Measurements from ENCODE around the gene KYNU. TPM values are rescaled to one million over a fixed set of nuclear protein-coding genes. Genes with fewer than 3 reads are reported as not detected.

Gene KYNU
- total and polyA plus RNA-seq, 9 of the 15 experiments (the other 6 are each of a cell fraction or from before 2014, with no cell fraction given): 2.6 to 11.6 (median 7.2) TPM

- TF ChIP-seq, protein P1, sequence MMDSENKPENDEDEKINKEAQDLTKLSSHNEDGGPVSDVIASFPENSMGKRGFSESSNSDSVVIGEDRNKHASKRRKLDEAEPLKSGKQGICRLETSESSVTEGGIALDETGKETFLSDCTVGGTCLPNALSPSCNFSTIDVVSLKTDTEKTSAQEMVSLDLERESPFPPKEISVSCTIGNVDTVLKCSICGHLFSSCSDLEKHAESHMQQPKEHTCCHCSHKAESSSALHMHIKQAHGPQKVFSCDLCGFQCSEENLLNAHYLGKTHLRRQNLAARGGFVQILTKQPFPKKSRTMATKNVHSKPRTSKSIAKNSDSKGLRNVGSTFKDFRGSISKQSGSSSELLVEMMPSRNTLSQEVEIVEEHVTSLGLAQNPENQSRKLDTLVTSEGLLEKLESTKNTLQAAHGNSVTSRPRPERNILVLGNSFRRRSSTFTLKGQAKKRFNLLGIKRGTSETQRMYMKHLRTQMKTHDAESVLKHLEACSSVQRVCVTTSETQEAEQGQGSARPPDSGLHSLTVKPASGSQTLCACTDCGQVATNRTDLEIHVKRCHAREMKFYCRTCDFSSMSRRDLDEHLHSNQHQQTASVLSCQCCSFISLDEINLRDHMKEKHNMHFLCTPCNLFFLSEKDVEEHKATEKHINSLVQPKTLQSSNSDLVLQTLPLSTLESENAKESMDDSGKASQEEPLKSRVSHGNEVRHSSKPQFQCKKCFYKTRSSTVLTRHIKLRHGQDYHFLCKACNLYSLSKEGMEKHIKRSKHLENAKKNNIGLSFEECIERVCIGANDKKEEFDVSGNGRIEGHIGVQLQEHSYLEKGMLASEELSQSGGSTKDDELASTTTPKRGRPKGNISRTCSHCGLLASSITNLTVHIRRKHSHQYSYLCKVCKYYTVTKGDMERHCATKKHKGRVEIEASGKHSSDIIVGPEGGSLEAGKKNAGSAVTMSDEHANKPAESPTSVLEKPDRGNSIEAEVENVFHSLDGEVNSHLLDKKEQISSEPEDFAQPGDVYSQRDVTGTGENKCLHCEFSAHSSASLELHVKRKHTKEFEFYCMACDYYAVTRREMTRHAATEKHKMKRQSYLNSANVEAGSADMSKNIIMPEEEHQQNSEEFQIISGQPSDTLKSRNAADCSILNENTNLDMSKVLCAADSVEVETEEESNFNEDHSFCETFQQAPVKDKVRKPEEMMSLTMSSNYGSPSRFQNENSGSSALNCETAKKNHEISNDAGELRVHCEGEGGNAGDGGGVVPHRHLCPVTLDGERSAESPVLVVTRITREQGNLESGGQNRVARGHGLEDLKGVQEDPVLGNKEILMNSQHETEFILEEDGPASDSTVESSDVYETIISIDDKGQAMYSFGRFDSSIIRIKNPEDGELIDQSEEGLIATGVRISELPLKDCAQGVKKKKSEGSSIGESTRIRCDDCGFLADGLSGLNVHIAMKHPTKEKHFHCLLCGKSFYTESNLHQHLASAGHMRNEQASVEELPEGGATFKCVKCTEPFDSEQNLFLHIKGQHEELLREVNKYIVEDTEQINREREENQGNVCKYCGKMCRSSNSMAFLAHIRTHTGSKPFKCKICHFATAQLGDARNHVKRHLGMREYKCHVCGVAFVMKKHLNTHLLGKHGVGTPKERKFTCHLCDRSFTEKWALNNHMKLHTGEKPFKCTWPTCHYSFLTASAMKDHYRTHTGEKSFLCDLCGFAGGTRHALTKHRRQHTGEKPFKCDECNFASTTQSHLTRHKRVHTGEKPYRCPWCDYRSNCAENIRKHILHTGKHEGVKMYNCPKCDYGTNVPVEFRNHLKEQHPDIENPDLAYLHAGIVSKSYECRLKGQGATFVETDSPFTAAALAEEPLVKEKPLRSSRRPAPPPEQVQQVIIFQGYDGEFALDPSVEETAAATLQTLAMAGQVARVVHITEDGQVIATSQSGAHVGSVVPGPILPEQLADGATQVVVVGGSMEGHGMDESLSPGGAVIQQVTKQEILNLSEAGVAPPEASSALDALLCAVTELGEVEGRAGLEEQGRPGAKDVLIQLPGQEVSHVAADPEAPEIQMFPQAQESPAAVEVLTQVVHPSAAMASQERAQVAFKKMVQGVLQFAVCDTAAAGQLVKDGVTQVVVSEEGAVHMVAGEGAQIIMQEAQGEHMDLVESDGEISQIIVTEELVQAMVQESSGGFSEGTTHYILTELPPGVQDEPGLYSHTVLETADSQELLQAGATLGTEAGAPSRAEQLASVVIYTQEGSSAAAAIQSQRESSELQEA (IDR thresholded peaks at IDR 0.05; ENCODE audit: low read depth): no peak
- TF ChIP-seq ZNF699 (CRISPR knock-in tag; IDR thresholded peaks at IDR 0.05; ENCODE audit: insufficient replicate concordance) (no peak), CEBPG (CRISPR knock-in tag; IDR thresholded peaks at IDR 0.05) (no peak), CEBPG (tag; conservative IDR thresholded peaks at IDR 0.05 in 1 of 2, IDR thresholded peaks at IDR 0.05 in 1 of 2) (no peak), ZC3H11A (IDR thresholded peaks at IDR 0.05; ENCODE audit: low read depth, low read length) (no peak), JUNB (CRISPR knock-in tag; conservative IDR thresholded peaks at IDR 0.05) (no peak), ZFP36 (IDR thresholded peaks at IDR 0.05; ENCODE audit: low read depth, low read length, partially characterized antibody) (no peak), ZNF165 (CRISPR knock-in tag; IDR thresholded peaks at IDR 0.05; ENCODE audit: borderline replicate concordance) (no peak), GMEB1 (CRISPR knock-in tag; IDR thresholded peaks at IDR 0.05) (no peak), CREM (IDR thresholded peaks at IDR 0.05; ENCODE audit: low read depth) (no peak), HEY1 (CRISPR knock-in tag; IDR thresholded peaks at IDR 0.05; ENCODE audit: borderline replicate concordance) (no peak), ZNF232 (CRISPR knock-in tag; IDR thresholded peaks at IDR 0.05) (no peak)
- TF ChIP-seq, protein P2, sequence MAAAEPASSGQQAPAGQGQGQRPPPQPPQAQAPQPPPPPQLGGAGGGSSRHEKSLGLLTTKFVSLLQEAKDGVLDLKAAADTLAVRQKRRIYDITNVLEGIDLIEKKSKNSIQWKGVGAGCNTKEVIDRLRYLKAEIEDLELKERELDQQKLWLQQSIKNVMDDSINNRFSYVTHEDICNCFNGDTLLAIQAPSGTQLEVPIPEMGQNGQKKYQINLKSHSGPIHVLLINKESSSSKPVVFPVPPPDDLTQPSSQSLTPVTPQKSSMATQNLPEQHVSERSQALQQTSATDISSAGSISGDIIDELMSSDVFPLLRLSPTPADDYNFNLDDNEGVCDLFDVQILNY (CRISPR knock-in tag; IDR thresholded peaks at IDR 0.05): no peak
- TF ChIP-seq, protein P3, sequence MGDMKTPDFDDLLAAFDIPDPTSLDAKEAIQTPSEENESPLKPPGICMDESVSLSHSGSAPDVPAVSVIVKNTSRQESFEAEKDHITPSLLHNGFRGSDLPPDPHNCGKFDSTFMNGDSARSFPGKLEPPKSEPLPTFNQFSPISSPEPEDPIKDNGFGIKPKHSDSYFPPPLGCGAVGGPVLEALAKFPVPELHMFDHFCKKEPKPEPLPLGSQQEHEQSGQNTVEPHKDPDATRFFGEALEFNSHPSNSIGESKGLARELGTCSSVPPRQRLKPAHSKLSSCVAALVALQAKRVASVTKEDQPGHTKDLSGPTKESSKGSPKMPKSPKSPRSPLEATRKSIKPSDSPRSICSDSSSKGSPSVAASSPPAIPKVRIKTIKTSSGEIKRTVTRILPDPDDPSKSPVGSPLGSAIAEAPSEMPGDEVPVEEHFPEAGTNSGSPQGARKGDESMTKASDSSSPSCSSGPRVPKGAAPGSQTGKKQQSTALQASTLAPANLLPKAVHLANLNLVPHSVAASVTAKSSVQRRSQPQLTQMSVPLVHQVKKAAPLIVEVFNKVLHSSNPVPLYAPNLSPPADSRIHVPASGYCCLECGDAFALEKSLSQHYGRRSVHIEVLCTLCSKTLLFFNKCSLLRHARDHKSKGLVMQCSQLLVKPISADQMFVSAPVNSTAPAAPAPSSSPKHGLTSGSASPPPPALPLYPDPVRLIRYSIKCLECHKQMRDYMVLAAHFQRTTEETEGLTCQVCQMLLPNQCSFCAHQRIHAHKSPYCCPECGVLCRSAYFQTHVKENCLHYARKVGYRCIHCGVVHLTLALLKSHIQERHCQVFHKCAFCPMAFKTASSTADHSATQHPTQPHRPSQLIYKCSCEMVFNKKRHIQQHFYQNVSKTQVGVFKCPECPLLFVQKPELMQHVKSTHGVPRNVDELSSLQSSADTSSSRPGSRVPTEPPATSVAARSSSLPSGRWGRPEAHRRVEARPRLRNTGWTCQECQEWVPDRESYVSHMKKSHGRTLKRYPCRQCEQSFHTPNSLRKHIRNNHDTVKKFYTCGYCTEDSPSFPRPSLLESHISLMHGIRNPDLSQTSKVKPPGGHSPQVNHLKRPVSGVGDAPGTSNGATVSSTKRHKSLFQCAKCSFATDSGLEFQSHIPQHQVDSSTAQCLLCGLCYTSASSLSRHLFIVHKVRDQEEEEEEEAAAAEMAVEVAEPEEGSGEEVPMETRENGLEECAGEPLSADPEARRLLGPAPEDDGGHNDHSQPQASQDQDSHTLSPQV (IDR thresholded peaks at IDR 0.05): no peak
Observed at GRCh38 chr2:143078104-143078503, 200.6 kb downstream of the KYNU start (continued).

All from K562 (cell line).